IMR-90 (cell line): Measurements from ENCODE around the gene IZUMO4. TPM values are rescaled to one million over a fixed set of nuclear protein-coding genes. Genes with fewer than 3 reads are reported as not detected.

ENCODE experiments used
- ATAC-seq: fragments of 200-7000 bp; cut with Tn5 transposase; 2 replicates; pipeline ENCODE4 v1.9.1; 2020; ENCODE audit warnings: low read depth, mild to moderate bottlenecking, moderate library complexity
- BruUV-seq: library from RNA; stranded (reverse); fragments of 400-500 nt; replicated peaks from 2 replicates; lab custom pipeline; 2021; lab: Mats Ljungman, UMichigan
- CTCF ChIA-PET: fragments of 300-600 bp; formaldehyde crosslinking; extraction: SDS; loops from one replicate; lab custom pipeline; 2021; ENCODE audit warnings: antibody characterized with exemption; lab: Yijun Ruan, JAX
- POLR2A ChIA-PET: fragments of 300-600 bp; sonication (Branson Sonifier 250); formaldehyde crosslinking; loops from one replicate; lab custom pipeline; 2022; ENCODE audit warnings: antibody characterized with exemption; ENCODE audit not compliant: unreplicated experiment; lab: Charles Lee
- DNase-seq: peaks from one replicate; pipeline ENCODE4 v3.0.0; 2013
- H2AFZ ChIP-seq: replicated peaks from 2 replicates; pipeline ENCODE3; 2013; ENCODE audit warnings: low read length, mild to moderate bottlenecking; ENCODE audit not compliant: poor library complexity
- H2AK5ac ChIP-seq: 2 replicates; pipeline ENCODE4 v1.6.1; 2013; ENCODE audit warnings: low read depth, low read length, inconsistent platforms
- H2AK9ac ChIP-seq: replicated peaks from 2 replicates; pipeline ENCODE3; 2013; ENCODE audit warnings: mild to moderate bottlenecking, low read depth, low read length, moderate library complexity; ENCODE audit not compliant: poor library complexity
- H2BK120ac ChIP-seq: 2 replicates; pipeline ENCODE4 v1.6.1; 2013; ENCODE audit warnings: low read depth, low read length, inconsistent platforms
- H2BK15ac ChIP-seq: 3 replicates; pipeline ENCODE4 v1.6.1; 2013; ENCODE audit warnings: low read depth, low read length, inconsistent platforms
- H2BK20ac ChIP-seq: 2 replicates; pipeline ENCODE4 v1.6.1; 2013; ENCODE audit warnings: low read depth, mild to moderate bottlenecking, inconsistent platforms, low read length, moderate library complexity
- H2BK5ac ChIP-seq: 2 replicates; pipeline ENCODE4 v1.6.1; 2013; ENCODE audit warnings: mild to moderate bottlenecking, low read depth, low read length, inconsistent platforms; ENCODE audit not compliant: poor library complexity, severe bottlenecking
- H3K14ac ChIP-seq: replicated peaks from 2 replicates; pipeline ENCODE4 v1.6.1; 2013; ENCODE audit warnings: low read depth, low read length, inconsistent platforms
- H3K18ac ChIP-seq: 2 replicates; pipeline ENCODE4 v1.6.1; 2013; ENCODE audit warnings: low read depth, low read length, control low read depth
- H3K23ac ChIP-seq: 2 replicates; pipeline ENCODE4 v1.6.1; 2013; ENCODE audit warnings: low read depth, low read length, inconsistent platforms
- H3K27ac ChIP-seq: 2 replicates; pipeline ENCODE4 v1.5.1; 2013; ENCODE audit warnings: mild to moderate bottlenecking, control low read depth, low read length; ENCODE audit not compliant: insufficient read depth
- H3K27me3 ChIP-seq: 2 replicates; pipeline ENCODE4 v1.6.1; 2013; ENCODE audit warnings: low read length; ENCODE audit not compliant: control insufficient read depth, insufficient read depth
- H3K36me3 ChIP-seq: 2 replicates; pipeline ENCODE4 v1.6.1; 2013; ENCODE audit warnings: low read length, mixed read lengths; ENCODE audit not compliant: control insufficient read depth, insufficient read depth
- H3K4ac ChIP-seq: 2 replicates; pipeline ENCODE4 v1.6.1; 2013; ENCODE audit warnings: low read depth, low read length, inconsistent platforms
- H3K4me1 ChIP-seq: 2 replicates; pipeline ENCODE4 v1.6.1; 2013; ENCODE audit warnings: low read length, mixed read lengths; ENCODE audit not compliant: control insufficient read depth, insufficient read depth
- H3K4me2 ChIP-seq: 2 replicates; pipeline ENCODE4 v1.6.1; 2013; ENCODE audit warnings: low read depth, mild to moderate bottlenecking, control low read depth, low read length, moderate library complexity
- H3K4me3 ChIP-seq: 2 replicates; pipeline ENCODE4 v1.5.1; 2013; ENCODE audit warnings: low read depth, mild to moderate bottlenecking, control low read depth, low read length, moderate library complexity; ENCODE audit not compliant: insufficient read depth
- H3K56ac ChIP-seq: 2 replicates; pipeline ENCODE4 v1.6.1; 2013; ENCODE audit warnings: low read length, inconsistent platforms; ENCODE audit not compliant: insufficient read depth; ENCODE audit errors: extremely low read depth
- H3K79me1 ChIP-seq, 2 experiments: 2 replicates each; pipeline ENCODE4 v1.6.1; 2013; ENCODE audit warnings: low read length in 2 of 2, inconsistent platforms in 1 of 2, low read depth in 1 of 2
- H3K9ac ChIP-seq: 2 replicates; pipeline ENCODE4 v1.6.1; 2013; ENCODE audit warnings: low read depth, low read length, control low read depth
- H3K9me1 ChIP-seq: 2 replicates; pipeline ENCODE4 v1.6.1; 2013; ENCODE audit warnings: low read length, inconsistent platforms; ENCODE audit not compliant: insufficient read depth
- H3K9me3 ChIP-seq: 2 replicates; pipeline ENCODE4 v1.6.1; 2013; ENCODE audit warnings: low read length; ENCODE audit not compliant: control insufficient read depth, insufficient read depth
- H4K20me1 ChIP-seq: 2 replicates; pipeline ENCODE4 v1.6.1; 2013; ENCODE audit warnings: low read length, inconsistent platforms; ENCODE audit not compliant: insufficient read depth
- H4K5ac ChIP-seq: 2 replicates; pipeline ENCODE4 v1.6.1; 2013; ENCODE audit warnings: mild to moderate bottlenecking, low read depth, low read length, control low read depth
- H4K8ac ChIP-seq, 2 experiments: 2 replicates each; pipeline ENCODE4 v1.6.1; 2013; ENCODE audit warnings: low read depth in 2 of 2, low read length in 2 of 2, control low read depth in 1 of 2, inconsistent platforms in 1 of 2
- H4K91ac ChIP-seq: 2 replicates; pipeline ENCODE4 v1.6.1; 2013; ENCODE audit warnings: low read depth, low read length, inconsistent platforms; ENCODE audit not compliant: insufficient read depth
- CEBPB ChIP-seq: IDR thresholded peaks from 2 replicates; pipeline ENCODE4 v1.6.1; 2012; ENCODE audit warnings: low read depth, low read length, improper control_type of control experiment
- MAFK ChIP-seq: IDR thresholded peaks from 2 replicates; pipeline ENCODE4 v1.6.1; 2012; ENCODE audit warnings: low read depth, low read length, improper control_type of control experiment
- RFX5 ChIP-seq: IDR thresholded peaks from 2 replicates; pipeline ENCODE4 v1.8.0; 2012; ENCODE audit warnings: low read depth, mild to moderate bottlenecking, low read length, moderate library complexity
- WGBS, 2 experiments: methylation state at CpG; one replicate each; pipeline versions ENCODE4 v1.1.5 to v1.1.7; 2013; ENCODE audit warnings: missing lambda C conversion rate in 2 of 2; ENCODE audit not compliant: insufficient read length in 1 of 2; ENCODE audit errors: extremely low coverage in 2 of 2; 5-methylcytosine and 5-hydroxymethylcytosine counted together
- dilution Hi-C: fragments of 300-500 bp; cut with HindIII; formaldehyde crosslinking; loops from one replicate; pipeline ENCODE4 v1.14.3; 2018; ENCODE audit warnings: low sequenced_read_pairs; ENCODE audit not compliant: unreplicated experiment
- in situ Hi-C: fragments of 300-500 bp; cut with MboI; formaldehyde crosslinking; loops from 3 replicates; pipeline ENCODE4 v1.14.3; 2019; ENCODE audit warnings: low sequenced_read_pairs, inconsistent platforms, mixed read lengths
- intact Hi-C: fragments of 100-400 bp; cut with micrococcal nuclease; formaldehyde crosslinking; loops from 2 replicates; pipeline ENCODE4 v1.10.0; 2022
- polyA plus RNA-seq, 3 experiments: library from polyadenylated mRNA; depleted of rRNA; stranded (reverse); fragments of >200 nt; gene quantifications; 2 replicates each; pipeline ENCODE4 v1.2.3, GENCODE V29; 2012; ENCODE audit warnings: low replicate concordance in 1 of 3
- total RNA-seq: library from RNA; depleted of rRNA; stranded (reverse); fragments of >200 nt; gene quantifications from 2 replicates; pipeline ENCODE4 v1.2.3, GENCODE V29; 2012
- TF ChIP-seq, protein P1 (sequence below): fragments of 150-350 bp; IDR thresholded peaks from 2 replicates; pipeline ENCODE4 v1.6.1; 2016; ENCODE audit warnings: low read depth, mild to moderate bottlenecking, low read length, moderate library complexity, borderline replicate concordance
- TF ChIP-seq, protein P2 (sequence below): fragments of 150-350 bp; IDR thresholded peaks from 2 replicates; pipeline ENCODE4 v1.6.1; 2017; ENCODE audit warnings: mild to moderate bottlenecking, antibody characterized with exemption, low read length, low read depth

The IZUMO4 gene
- total and polyA plus RNA-seq, 2 of the 4 experiments (the other 2 are of a cell fraction) = 0.72 to 2.8 TPM

DNA sequence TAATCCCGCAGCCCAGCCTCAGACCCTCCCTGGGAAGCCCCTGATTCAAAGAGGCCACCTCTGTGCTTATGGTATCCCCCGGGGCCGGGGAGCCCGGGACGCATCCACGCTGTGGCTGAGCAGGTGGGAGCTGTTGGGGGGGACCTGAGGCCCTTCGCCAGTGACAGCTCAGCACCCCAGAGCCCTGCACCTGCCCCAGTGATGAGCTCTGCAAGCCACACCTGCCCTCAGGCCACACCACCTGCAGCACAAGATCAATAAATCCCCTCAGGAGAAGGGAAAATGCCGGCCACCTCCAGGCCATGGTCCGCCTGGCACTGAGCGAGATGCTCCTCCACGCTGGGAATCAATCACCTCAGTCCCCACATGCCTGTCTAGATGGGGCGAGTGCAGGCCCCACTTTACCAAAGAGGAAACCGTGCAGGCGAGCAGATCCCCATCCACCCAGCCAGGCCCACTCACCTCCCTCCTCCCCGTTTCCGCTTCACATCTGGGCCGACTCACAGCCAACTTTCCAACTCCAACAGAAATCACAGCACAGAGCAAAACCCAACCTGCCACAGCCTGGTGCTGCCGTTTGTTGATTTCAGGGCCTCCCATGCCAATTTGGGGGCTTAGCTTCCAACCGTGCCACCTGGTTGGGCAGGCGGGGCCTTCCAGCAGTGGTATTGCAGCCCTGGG lies 13.4 kb upstream of the IZUMO4 start:
- H3K4me2 ChIP-seq = no peak overlapping the region
- no peaks in the 10 kb centered on the region for H3K4me1 ChIP-seq
- H3K79me1 ChIP-seq = peaks cover 24 to 53% of the 10 kb centered on the region in 2 experiments; a peak in 3 of 4 replicates
- intact Hi-C loops = no loop called here
- peaks cover 39% of the 10 kb centered on the region for H3K36me3 ChIP-seq
- no TSS peak for BruUV-seq
- peaks cover 26% of the 10 kb centered on the region for H4K20me1 ChIP-seq
- H4K8ac ChIP-seq = no peak overlapping the region
- H3K27me3 ChIP-seq = no peaks in the 10 kb centered on the region
- no peak overlapping the region for H2AK9ac ChIP-seq
- H3K9ac ChIP-seq = no peak overlapping the region
- peaks cover 4% of the 10 kb centered on the region; the same call in 1 of the 2 replicates for H3K9me1 ChIP-seq
- no peak overlapping the region for H3K4me3 ChIP-seq
- DNase-seq (no peak), ATAC-seq (no peak)
- POLR2A ChIA-PET = no interaction called here
- H2AFZ ChIP-seq = no peak overlapping the region
- H2AK5ac ChIP-seq = no peak overlapping the region
- H2BK15ac ChIP-seq = no peak overlapping the region
- no peak overlapping the region for H3K56ac ChIP-seq
- dilution Hi-C loops = no loop called here
- H2BK120ac ChIP-seq = no peak overlapping the region
- in situ Hi-C loops = no loop called here
- WGBS, 2 experiments = 93% methylated on average over 3 of the region's 20 CpGs; no CpG with 5 or more reads in 1 of the 2 experiments
- TF ChIP-seq, protein P1, sequence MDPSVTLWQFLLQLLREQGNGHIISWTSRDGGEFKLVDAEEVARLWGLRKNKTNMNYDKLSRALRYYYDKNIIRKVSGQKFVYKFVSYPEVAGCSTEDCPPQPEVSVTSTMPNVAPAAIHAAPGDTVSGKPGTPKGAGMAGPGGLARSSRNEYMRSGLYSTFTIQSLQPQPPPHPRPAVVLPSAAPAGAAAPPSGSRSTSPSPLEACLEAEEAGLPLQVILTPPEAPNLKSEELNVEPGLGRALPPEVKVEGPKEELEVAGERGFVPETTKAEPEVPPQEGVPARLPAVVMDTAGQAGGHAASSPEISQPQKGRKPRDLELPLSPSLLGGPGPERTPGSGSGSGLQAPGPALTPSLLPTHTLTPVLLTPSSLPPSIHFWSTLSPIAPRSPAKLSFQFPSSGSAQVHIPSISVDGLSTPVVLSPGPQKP = no peak
- TF ChIP-seq, protein P2, sequence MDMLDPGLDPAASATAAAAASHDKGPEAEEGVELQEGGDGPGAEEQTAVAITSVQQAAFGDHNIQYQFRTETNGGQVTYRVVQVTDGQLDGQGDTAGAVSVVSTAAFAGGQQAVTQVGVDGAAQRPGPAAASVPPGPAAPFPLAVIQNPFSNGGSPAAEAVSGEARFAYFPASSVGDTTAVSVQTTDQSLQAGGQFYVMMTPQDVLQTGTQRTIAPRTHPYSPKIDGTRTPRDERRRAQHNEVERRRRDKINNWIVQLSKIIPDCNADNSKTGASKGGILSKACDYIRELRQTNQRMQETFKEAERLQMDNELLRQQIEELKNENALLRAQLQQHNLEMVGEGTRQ = no peak
- no peak for TF ChIP-seq RFX5
- TF ChIP-seq MAFK = no peak
- no peak for TF ChIP-seq CEBPB
- no peak overlapping the region for H3K14ac ChIP-seq
- H3K27ac ChIP-seq = no peak overlapping the region
- no peak overlapping the region for H2BK20ac ChIP-seq
- CTCF ChIA-PET = no interaction called here
- no peaks in the 10 kb centered on the region for H3K9me3 ChIP-seq
- H3K18ac ChIP-seq = no peak overlapping the region
- H3K4ac ChIP-seq = no peak overlapping the region
- H4K91ac ChIP-seq = no peak overlapping the region
- no peak overlapping the region for H3K23ac ChIP-seq
- H4K5ac ChIP-seq = no peak overlapping the region
- H2BK5ac ChIP-seq = no peak overlapping the region
